Neural progenitor cell (in vitro differentiated cells): Measurements from ENCODE around the gene SOCS2.

ENCODE experiments used
- CTCF ChIP-seq: fragments of 200-600 bp; sonication (generic); IDR thresholded peaks from 2 replicates; pipeline ENCODE4 v1.5.1; 2017; ENCODE audit warnings: antibody characterized with exemption, mild to moderate bottlenecking
- EZH2 ChIP-seq: fragments of 200-600 bp; sonication (generic); IDR thresholded peaks from 2 replicates; pipeline ENCODE4 v1.6.1; 2017; ENCODE audit warnings: antibody characterized with exemption, mild to moderate bottlenecking, moderate library complexity
- EZH2phosphoT487 ChIP-seq: fragments of 200-600 bp; sonication (generic); IDR thresholded peaks from 2 replicates; pipeline ENCODE4 v1.6.1; 2017; ENCODE audit warnings: antibody characterized with exemption

GRCh38 chr12:93581370-93581769 lies 8.9 kb downstream of the SOCS2 start:
- TF ChIP-seq EZH2phosphoT487, result no peak
- no peak for TF ChIP-seq CTCF
- no peak for TF ChIP-seq EZH2
